Transverse colon (tissue), 4 donors: ENCODE measurements around the gene WNK2. TPM values are rescaled to one million over a fixed set of nuclear protein-coding genes. Genes with fewer than 3 reads are reported as not detected.

ENCODE experiments used
- DNase-seq: peaks from one replicate; pipeline ENCODE4 v3.0.0-alpha.2; 2019
- H3K27ac ChIP-seq, 4 donors: fragments of 200-600 bp; sonication (generic); 2 replicates each; pipeline ENCODE4 v1.5.1; 2016 to 2018; ENCODE audit warnings: inconsistent platforms in 4 of 4
- H3K27me3 ChIP-seq: fragments of 200-600 bp; sonication (generic); 2 replicates; pipeline ENCODE4 v1.5.1; 2017; ENCODE audit warnings: inconsistent platforms
- H3K36me3 ChIP-seq, 4 donors: fragments of 200-600 bp; sonication (generic); 2 replicates each; pipeline ENCODE4 v1.5.1; 2017 to 2019; ENCODE audit warnings: inconsistent platforms in 4 of 4
- H3K4me1 ChIP-seq, 4 donors: fragments of 200-600 bp; sonication (generic); 2 replicates each; pipeline ENCODE4 v1.5.1; 2017 to 2020; ENCODE audit warnings: inconsistent platforms in 4 of 4
- H3K4me3 ChIP-seq, 4 donors: fragments of 200-600 bp; sonication (generic); 1 replicate in 1 of 4; 2 replicates in 3 of 4; pipeline versions ENCODE4 v1.5.1 to v1.6.1; 2017 to 2019; ENCODE audit warnings: inconsistent platforms in 4 of 4
- H3K9me3 ChIP-seq, 2 donors: fragments of 200-600 bp; sonication (generic); 2 replicates each; pipeline ENCODE4 v1.5.1; 2017 to 2019; ENCODE audit warnings: inconsistent platforms in 2 of 2
- EP300 ChIP-seq: sonication (generic); formaldehyde crosslinking; IDR thresholded peaks from one replicate; pipeline ENCODE4 v1.6.1; 2017; ENCODE audit warnings: antibody characterized with exemption, low read depth
- POLR2A ChIP-seq: fragments of 450-650 bp; IDR thresholded peaks from one replicate; pipeline ENCODE4 v1.6.1; 2016; ENCODE audit warnings: antibody characterized with exemption, mild to moderate bottlenecking, moderate library complexity
- POLR2AphosphoS5 ChIP-seq, 3 donors: sonication (generic); formaldehyde crosslinking; IDR thresholded peaks; one replicate each; pipeline ENCODE4 v1.6.1; 2016; ENCODE audit warnings: antibody characterized with exemption in 3 of 3
- WGBS, 2 donors: methylation state at CpG; one replicate each; pipeline ENCODE4 v1.1.5; 2018; ENCODE audit warnings: low coverage in 1 of 2; 5-methylcytosine and 5-hydroxymethylcytosine counted together
- in situ Hi-C, 4 donors: fragments of 200-750 bp; cut with MboI; loops; one replicate each; pipeline versions ENCODE4 v1.15.0 to v1.15.1; 2017; ENCODE audit warnings: low sequenced_read_pairs in 3 of 4, low pct_ligation_motif_present in 1 of 4, low pct_unique_long_range_greater_than_20kb in 1 of 4
- intact Hi-C: fragments of 100-400 bp; cut with DNase I; formaldehyde crosslinking; loops from one replicate; pipeline ENCODE4 v1.15.1; 2023; ENCODE audit warnings: low total_unique reads
- total RNA-seq, 4 donors: library from RNA; depleted of rRNA; stranded (reverse); fragments of >200 nt; gene quantifications; one replicate each; pipeline ENCODE4 v1.1.0, GENCODE V29; 2016
- TF ChIP-seq, protein P1 (sequence below), 5 experiments: fragments of 200-600 bp in 3 of 5; fragments of 450-650 bp in 2 of 5; sonication (generic) in 3 of 5; IDR thresholded peaks; 1 replicate in 2 of 5; 2 replicates in 3 of 5; pipeline ENCODE4 v1.5.1; 2016 to 2017; ENCODE audit warnings: antibody characterized with exemption in 5 of 5, inconsistent platforms in 3 of 5, mild to moderate bottlenecking in 2 of 5, moderate library complexity in 1 of 5

WNK2 gene
- total RNA-seq, 4 donors from 2014 or later, result 133 to 618 (median 157) TPM

DNA sequence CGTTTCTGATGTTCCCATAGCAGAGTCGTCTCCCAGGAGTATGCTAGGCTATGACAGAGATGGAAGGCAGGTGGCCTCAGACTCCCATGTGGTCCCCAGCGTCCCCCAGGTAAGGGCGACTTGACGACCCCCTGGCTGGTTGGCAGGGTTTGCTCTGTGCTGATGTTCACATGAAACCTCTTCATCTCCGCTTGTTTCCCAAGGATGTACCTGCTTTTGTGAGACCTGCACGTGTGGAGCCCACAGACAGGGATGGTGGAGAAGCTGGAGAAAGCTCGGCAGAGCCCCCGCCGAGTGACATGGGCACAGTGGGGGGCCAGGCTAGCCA lies 108.3 kb downstream of the WNK2 start:
- Histone ChIP-seq H3K9me3 (no peaks in the 10 kb centered on the region), H3K4me3 (no peak overlapping the region), H3K27ac (no peak overlapping the region), H3K27me3 (no peaks in the 10 kb centered on the region), H3K4me1 (peaks cover 0 to 15% (median 4%) of the 10 kb centered on the region in 4 donors), H3K36me3 (no peaks in the 10 kb centered on the region)
- intact Hi-C loops (no loop called here), in situ Hi-C loops (no loop called here)
- 79% methylated on average over 10 of the region's 10 CpGs; no CpG with 5 or more reads in 1 of the 2 donors for WGBS, 2 donors
- TF ChIP-seq POLR2AphosphoS5 (IDR thresholded peaks at IDR 0.05) (no peak), POLR2A (no peak), EP300 (no peak)
- TF ChIP-seq, protein P1, sequence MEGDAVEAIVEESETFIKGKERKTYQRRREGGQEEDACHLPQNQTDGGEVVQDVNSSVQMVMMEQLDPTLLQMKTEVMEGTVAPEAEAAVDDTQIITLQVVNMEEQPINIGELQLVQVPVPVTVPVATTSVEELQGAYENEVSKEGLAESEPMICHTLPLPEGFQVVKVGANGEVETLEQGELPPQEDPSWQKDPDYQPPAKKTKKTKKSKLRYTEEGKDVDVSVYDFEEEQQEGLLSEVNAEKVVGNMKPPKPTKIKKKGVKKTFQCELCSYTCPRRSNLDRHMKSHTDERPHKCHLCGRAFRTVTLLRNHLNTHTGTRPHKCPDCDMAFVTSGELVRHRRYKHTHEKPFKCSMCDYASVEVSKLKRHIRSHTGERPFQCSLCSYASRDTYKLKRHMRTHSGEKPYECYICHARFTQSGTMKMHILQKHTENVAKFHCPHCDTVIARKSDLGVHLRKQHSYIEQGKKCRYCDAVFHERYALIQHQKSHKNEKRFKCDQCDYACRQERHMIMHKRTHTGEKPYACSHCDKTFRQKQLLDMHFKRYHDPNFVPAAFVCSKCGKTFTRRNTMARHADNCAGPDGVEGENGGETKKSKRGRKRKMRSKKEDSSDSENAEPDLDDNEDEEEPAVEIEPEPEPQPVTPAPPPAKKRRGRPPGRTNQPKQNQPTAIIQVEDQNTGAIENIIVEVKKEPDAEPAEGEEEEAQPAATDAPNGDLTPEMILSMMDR (IDR thresholded peaks at IDR 0.05), result no peak
- no peak for DNase-seq

DNA sequence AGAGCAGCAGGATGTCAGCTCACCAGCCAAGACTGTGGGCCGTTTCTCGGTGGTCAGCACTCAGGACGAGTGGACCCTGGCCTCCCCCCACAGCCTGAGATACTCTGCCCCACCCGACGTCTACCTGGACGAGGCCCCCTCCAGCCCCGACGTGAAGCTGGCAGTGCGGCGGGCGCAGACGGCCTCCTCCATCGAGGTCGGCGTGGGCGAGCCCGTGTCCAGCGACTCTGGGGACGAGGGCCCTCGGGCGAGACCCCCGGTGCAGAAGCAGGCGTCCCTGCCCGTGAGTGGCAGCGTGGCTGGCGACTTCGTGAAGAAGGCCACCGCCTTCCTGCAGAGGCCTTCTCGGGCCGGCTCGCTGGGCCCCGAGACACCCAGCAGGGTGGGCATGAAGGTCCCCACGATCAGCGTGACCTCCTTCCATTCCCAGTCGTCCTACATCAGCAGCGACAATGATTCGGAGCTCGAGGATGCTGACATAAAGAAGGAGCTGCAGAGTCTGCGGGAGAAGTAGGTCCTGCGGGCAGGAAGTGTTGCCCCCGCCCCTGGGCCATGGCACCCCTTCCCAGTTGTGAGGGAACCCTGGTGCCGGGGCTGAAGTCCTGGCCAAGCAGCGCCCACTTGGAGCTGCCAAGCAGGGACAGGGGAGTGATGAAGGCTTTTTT lies 108.9 kb downstream of the WNK2 start:
- WGBS, 2 donors, result 80 to 91% methylated on average over 1 to 36 of the region's 43 CpGs
- Histone ChIP-seq H3K4me3 (no peak overlapping the region), H3K27ac (no peak overlapping the region), H3K36me3 (no peaks in the 10 kb centered on the region), H3K9me3 (no peaks in the 10 kb centered on the region), H3K4me1 (peaks cover 0 to 20% (median 7%) of the 10 kb centered on the region in 4 donors), H3K27me3 (no peaks in the 10 kb centered on the region)
- DNase-seq, result no peak
- intact Hi-C loops (no loop called here), in situ Hi-C loops (no loop called here)
- TF ChIP-seq EP300, result no peak
- TF ChIP-seq POLR2A, result no peak
- TF ChIP-seq POLR2AphosphoS5 (IDR thresholded peaks at IDR 0.05), result no peak
- TF ChIP-seq, protein P1 (IDR thresholded peaks at IDR 0.05), result no peak

DNA sequence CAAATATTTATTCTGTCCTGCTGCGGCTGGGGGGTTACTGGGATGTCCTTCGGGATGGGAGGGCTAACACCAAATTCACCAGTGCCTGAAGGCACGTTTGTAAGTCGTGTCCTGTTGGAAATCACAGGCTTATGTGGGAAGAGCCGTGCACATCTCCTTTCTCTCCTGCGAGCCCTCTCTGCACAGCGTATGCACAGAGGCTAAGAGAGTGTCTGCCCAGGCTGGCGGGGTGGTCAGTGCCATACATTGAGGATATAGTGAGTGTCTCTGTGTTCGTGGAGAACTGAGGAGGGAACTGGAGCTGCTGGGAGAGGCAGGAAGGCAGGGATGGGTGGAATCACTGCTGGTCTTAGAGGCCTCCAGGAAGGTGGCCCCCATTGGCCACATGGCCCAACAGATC lies 110.1 kb downstream of the WNK2 start:
- in situ Hi-C loops (no loop called here), intact Hi-C loops (no loop called here)
- no peak overlapping the region for H3K27ac ChIP-seq

DNA sequence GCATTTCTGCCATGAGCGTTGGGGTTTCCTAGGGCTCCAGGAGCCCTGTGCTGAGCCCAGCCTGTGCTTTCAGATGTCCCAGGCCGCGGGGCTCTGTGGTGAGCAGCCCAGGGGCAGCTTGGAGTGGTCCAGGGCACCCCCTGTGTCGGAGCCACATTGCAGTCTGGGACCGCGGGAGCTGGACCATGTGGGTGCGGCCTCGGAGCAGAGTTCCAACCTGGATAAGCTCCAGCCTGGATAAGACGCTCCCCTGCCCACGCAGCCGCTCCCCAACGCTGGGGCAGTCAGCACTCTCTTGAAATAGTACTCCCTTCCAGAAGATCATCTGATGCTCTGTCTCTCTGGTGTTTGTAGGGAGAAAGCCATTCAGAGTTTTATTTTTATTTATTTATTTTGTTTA lies 111.1 kb downstream of the WNK2 start:
- intact Hi-C loops (no loop called here), in situ Hi-C loops (no loop called here)
- H3K4me3 ChIP-seq, result no peak overlapping the region
- no peaks in the 10 kb centered on the region for H3K36me3 ChIP-seq
- TF ChIP-seq, protein P1 (IDR thresholded peaks at IDR 0.05), result no peak
- TF ChIP-seq EP300, result no peak
- TF ChIP-seq POLR2AphosphoS5 (IDR thresholded peaks at IDR 0.05), result no peak
- TF ChIP-seq POLR2A, result no peak
- no peaks in the 10 kb centered on the region for H3K27me3 ChIP-seq
- peak overlapping the region in 3 of 4 donors; percentile 0 to 38 (median 10) for H3K27ac ChIP-seq
- 47% methylated on average over 9 of the region's 12 CpGs; no CpG with 5 or more reads in 1 of the 2 donors for WGBS, 2 donors
- DNase-seq, result peak; percentile 51
- H3K9me3 ChIP-seq, result no peaks in the 10 kb centered on the region
- peaks cover 7 to 42% (median 28%) of the 10 kb centered on the region in 4 donors for H3K4me1 ChIP-seq

More for the DNA sequence above, 110.1 kb downstream of the WNK2 start:
- Histone ChIP-seq H3K27me3 (no peaks in the 10 kb centered on the region), H3K9me3 (no peaks in the 10 kb centered on the region), H3K4me1 (peaks cover 4 to 32% (median 19%) of the 10 kb centered on the region in 4 donors), H3K36me3 (no peaks in the 10 kb centered on the region), H3K4me3 (no peak overlapping the region)
- WGBS, 2 donors, result 88% methylated on average over 9 of the region's 9 CpGs; no CpG with 5 or more reads in 1 of the 2 donors
- DNase-seq, result no peak
- TF ChIP-seq EP300 (no peak), POLR2A (no peak), POLR2AphosphoS5 (IDR thresholded peaks at IDR 0.05) (no peak)
- TF ChIP-seq, protein P1 (IDR thresholded peaks at IDR 0.05), result no peak
